SH-SY5Y (cell line): ENCODE measurements around the gene CRBN.

ENCODE experiments used
- GATA2 ChIP-seq: IDR thresholded peaks from 2 replicates; pipeline ENCODE4 v1.6.1; 2011; ENCODE audit warnings: mild to moderate bottlenecking, low read depth, low read length
- GATA3 ChIP-seq: IDR thresholded peaks from 2 replicates; pipeline ENCODE4 v1.6.1; 2011; ENCODE audit warnings: low read depth, mild to moderate bottlenecking, low read length, moderate library complexity

DNA sequence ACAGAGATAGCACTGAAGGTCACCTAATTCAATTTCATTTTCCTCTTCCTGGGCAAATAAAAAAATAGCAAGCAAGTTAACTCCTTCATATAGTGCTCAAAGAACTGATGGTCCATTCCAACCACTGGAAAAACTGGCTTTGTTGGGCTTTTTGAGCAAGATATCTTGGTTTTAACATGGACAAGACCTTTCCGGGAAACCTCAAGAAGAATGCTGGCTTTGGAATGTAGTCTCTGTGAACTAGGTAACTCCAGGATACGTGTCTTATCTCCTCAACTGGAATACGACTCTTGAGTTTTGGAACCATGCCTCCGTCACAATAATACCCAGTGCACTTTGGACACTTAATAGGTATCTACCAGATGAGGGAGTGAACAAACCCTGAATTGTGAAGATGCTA, 36.9 kb upstream of the CRBN start:
- TF ChIP-seq GATA2 (no peak), GATA3 (no peak)
